PFSK-1 (cell line): ENCODE measurements around the gene COLEC12.

Experiments used
- FOXP2 ChIP-seq: optimal IDR thresholded peaks from 2 replicates; pipeline ENCODE3; 2011; ENCODE audit warnings: borderline replicate concordance, control low read depth, inconsistent platforms; ENCODE audit not compliant: insufficient read depth; ENCODE audit errors: extremely low read length, extremely low read depth
- POLR2AphosphoS5 ChIP-seq: IDR thresholded peaks from 2 replicates; pipeline ENCODE4 v1.6.1; 2012; ENCODE audit warnings: low read depth, mild to moderate bottlenecking, control low read depth, low read length, moderate library complexity
- REST ChIP-seq, 2 experiments: IDR thresholded peaks; 2 replicates each; pipeline versions ENCODE4 v1.6.1 to v1.8.0; 2011 to 2012; ENCODE audit warnings: low read depth in 2 of 2, low read length in 2 of 2, control low read depth in 1 of 2, inconsistent platforms in 1 of 2, mild to moderate bottlenecking in 1 of 2, moderate library complexity in 1 of 2; ENCODE audit not compliant: insufficient read depth in 1 of 2
- SIN3A ChIP-seq: IDR thresholded peaks from 2 replicates; pipeline ENCODE4 v1.6.1; 2012; ENCODE audit warnings: mild to moderate bottlenecking, low read length, moderate library complexity, borderline replicate concordance; ENCODE audit not compliant: insufficient read depth
- TAF1 ChIP-seq: IDR thresholded peaks from 2 replicates; pipeline ENCODE4 v1.6.1; 2012; ENCODE audit warnings: low read length, control low read depth, borderline replicate concordance; ENCODE audit not compliant: insufficient read depth

Gene COLEC12

GRCh38 chr18:398935-399630 is 101.4 kb downstream of the COLEC12 start:
- TF ChIP-seq FOXP2 (no peak), TAF1 (no peak), SIN3A (no peak), POLR2AphosphoS5 (no peak), REST (IDR thresholded peaks at IDR 0.05; ENCODE audit: insufficient read depth in 1 of 2, low read depth in 2 of 2, low read length in 2 of 2) (no peak)

- TF ChIP-seq TAF1: no peak
- TF ChIP-seq REST (IDR thresholded peaks at IDR 0.05; ENCODE audit: insufficient read depth in 1 of 2, low read depth in 2 of 2, low read length in 2 of 2): no peak
- no peak for TF ChIP-seq FOXP2
- no peak for TF ChIP-seq SIN3A
- no peak for TF ChIP-seq POLR2AphosphoS5
Observed at GRCh38 chr18:396556-396955, 103.9 kb downstream of the COLEC12 start.

GRCh38 chr18:396251-396555 is 104.3 kb downstream of the COLEC12 start:
- TF ChIP-seq POLR2AphosphoS5 (no peak), FOXP2 (no peak), TAF1 (no peak), REST (IDR thresholded peaks at IDR 0.05; ENCODE audit: insufficient read depth in 1 of 2, low read depth in 2 of 2, low read length in 2 of 2) (no peak), SIN3A (no peak)

- TF ChIP-seq REST (IDR thresholded peaks at IDR 0.05; ENCODE audit: insufficient read depth in 1 of 2, low read depth in 2 of 2, low read length in 2 of 2): no peak
- TF ChIP-seq POLR2AphosphoS5: no peak
- TF ChIP-seq TAF1: no peak
- TF ChIP-seq SIN3A: no peak
- TF ChIP-seq FOXP2: no peak
Observed at GRCh38 chr18:395456-396250, 104.8 kb downstream of the COLEC12 start.
